SK-N-SH (cell line): Measurements from ENCODE around the gene CDH13. TPM values are rescaled to one million over a fixed set of nuclear protein-coding genes. Genes with fewer than 3 reads are reported as not detected.

Experiments
- CTCF ChIA-PET: fragments of 300-600, 350-600 bp; formaldehyde crosslinking; extraction: SDS; loops from one replicate; lab custom pipeline; 2021; lab: Yijun Ruan, JAX
- POLR2A ChIA-PET: fragments of 350-600 bp; sonication (Branson Sonifier 250); formaldehyde crosslinking; extraction: SDS; loops from one replicate; lab custom pipeline; 2020; ENCODE audit warnings: antibody characterized with exemption, inconsistent platforms; lab: Yijun Ruan, JAX
- DNase-seq: peaks from one replicate; pipeline ENCODE4 v3.0.0; 2012
- H2AFZ ChIP-seq: fragments of 200-600 bp; sonication (generic); 2 replicates; pipeline ENCODE4 v1.8.1; 2016; ENCODE audit warnings: antibody characterized with exemption, mild to moderate bottlenecking, low read depth
- H3F3A ChIP-seq: fragments of 200-600 bp; sonication (generic); replicated peaks from 2 replicates; pipeline ENCODE3; 2016; ENCODE audit warnings: antibody characterized with exemption, mild to moderate bottlenecking; ENCODE audit not compliant: insufficient read depth
- H3K27ac ChIP-seq, 2 experiments: fragments of 200-500 bp in 1 of 2; fragments of 200-600 bp in 1 of 2; sonication (Bioruptor generic) in 1 of 2; sonication (generic), shearing (Covaris generic) in 1 of 2; 2 replicates each; pipeline versions ENCODE4 v1.5.1 to v1.6.1; 2014 to 2016; ENCODE audit warnings: low read depth in 2 of 2, inconsistent platforms in 1 of 2, low read length in 1 of 2, mild to moderate bottlenecking in 1 of 2, mixed read lengths in 1 of 2
- H3K27me3 ChIP-seq: fragments of 200-600 bp; sonication (generic), shearing (Covaris generic); 2 replicates; pipeline ENCODE4 v1.6.1; 2016; ENCODE audit warnings: mixed run types; ENCODE audit not compliant: insufficient read depth
- H3K36me3 ChIP-seq, 2 experiments: fragments of 200-500 bp in 1 of 2; fragments of 200-600 bp in 1 of 2; sonication (Bioruptor generic) in 1 of 2; sonication (generic) in 1 of 2; replicated peaks in 1 of 2; 2 replicates each; pipeline versions ENCODE3 to v1.5.1; 2014 to 2016; ENCODE audit warnings: low read length in 1 of 2, mild to moderate bottlenecking in 1 of 2; ENCODE audit not compliant: insufficient read depth in 2 of 2, control insufficient read depth in 1 of 2
- H3K4me1 ChIP-seq, 2 experiments: fragments of 200-500 bp in 1 of 2; fragments of 200-600 bp in 1 of 2; sonication (Bioruptor generic) in 1 of 2; sonication (generic), shearing (Covaris generic) in 1 of 2; 2 replicates each; pipeline versions ENCODE4 v1.5.1 to v1.6.1; 2014 to 2016; ENCODE audit warnings: low read depth in 1 of 2, low read length in 1 of 2, mixed run types in 1 of 2; ENCODE audit not compliant: insufficient read depth in 2 of 2, control insufficient read depth in 1 of 2
- H3K4me2 ChIP-seq: fragments of 200-600 bp; sonication (generic), shearing (Covaris generic); 2 replicates; pipeline ENCODE4 v1.6.1; 2017; ENCODE audit warnings: mixed run types
- H3K4me3 ChIP-seq, 2 experiments: fragments of 200-500 bp in 1 of 2; fragments of 200-600 bp in 1 of 2; sonication (Bioruptor generic) in 1 of 2; sonication (generic), shearing (Covaris generic) in 1 of 2; 2 replicates each; pipeline versions ENCODE4 v1.5.1 to v1.8.1; 2014 to 2016; ENCODE audit warnings: low read depth in 2 of 2, inconsistent platforms in 1 of 2, low read length in 1 of 2, mild to moderate bottlenecking in 1 of 2, mixed read lengths in 1 of 2, moderate library complexity in 1 of 2
- H3K79me2 ChIP-seq: fragments of 200-600 bp; sonication (generic); 2 replicates; pipeline ENCODE4 v1.8.1; 2017; ENCODE audit warnings: mild to moderate bottlenecking; ENCODE audit not compliant: insufficient read depth
- H3K9ac ChIP-seq: fragments of 200-600 bp; sonication (generic); 2 replicates; pipeline ENCODE4 v1.6.1; 2017; ENCODE audit warnings: mixed run types
- H3K9me2 ChIP-seq: fragments of 200-600 bp; sonication (generic); 2 replicates; pipeline ENCODE4 v1.6.1; 2017; ENCODE audit warnings: mixed run types
- H3K9me3 ChIP-seq: fragments of 200-600 bp; sonication (generic); 2 replicates; pipeline ENCODE4 v1.6.1; 2017; ENCODE audit warnings: mixed run types, mild to moderate bottlenecking, moderate library complexity
- H4K20me1 ChIP-seq: fragments of 200-600 bp; sonication (generic); 2 replicates; pipeline ENCODE4 v1.6.1; 2017; ENCODE audit warnings: mild to moderate bottlenecking, mixed run types; ENCODE audit not compliant: insufficient read depth
- ELF1 ChIP-seq: IDR thresholded peaks from 2 replicates; pipeline ENCODE4 v1.4.0; 2012
- EP300 ChIP-seq, 2 experiments: IDR thresholded peaks; 2 replicates each; pipeline versions ENCODE4 v1.4.0 to v1.6.1; 2012; ENCODE audit warnings: borderline replicate concordance in 1 of 2, low read depth in 1 of 2, low read length in 1 of 2
- EZH2phosphoT487 ChIP-seq: fragments of 200-600 bp; sonication (generic); IDR thresholded peaks from 2 replicates; pipeline ENCODE4 v1.6.1; 2017; ENCODE audit warnings: low read depth, mixed run types, mild to moderate bottlenecking, antibody characterized with exemption, moderate library complexity, borderline replicate concordance
- FOSL2 ChIP-seq: IDR thresholded peaks from 2 replicates; pipeline ENCODE4 v1.4.0; 2012; ENCODE audit warnings: low read depth, mild to moderate bottlenecking, moderate library complexity, borderline replicate concordance
- FOXJ3 ChIP-seq: sonication (generic); formaldehyde crosslinking; IDR thresholded peaks from 2 replicates; pipeline ENCODE4 v1.5.1; 2020; ENCODE audit warnings: mild to moderate bottlenecking, missing genetic modification reagents
- FOXM1 ChIP-seq: IDR thresholded peaks from 2 replicates; pipeline ENCODE4 v1.4.0; 2012; ENCODE audit warnings: low read depth, mild to moderate bottlenecking
- GATA2 ChIP-seq: sonication (generic); formaldehyde crosslinking; IDR thresholded peaks from 2 replicates; pipeline ENCODE4 v1.5.0; 2020; ENCODE audit warnings: mild to moderate bottlenecking, missing genetic modification reagents
- JUND ChIP-seq: IDR thresholded peaks from 2 replicates; pipeline ENCODE4 v1.4.0; 2012
- MEF2A ChIP-seq: IDR thresholded peaks from 2 replicates; pipeline ENCODE4 v1.4.0; 2012; ENCODE audit warnings: low read depth, borderline replicate concordance
- MXI1 ChIP-seq: IDR thresholded peaks from 2 replicates; pipeline ENCODE4 v1.6.1; 2012; ENCODE audit warnings: mild to moderate bottlenecking, low read depth, low read length, improper control_type of control experiment
- NFIC ChIP-seq: IDR thresholded peaks from 2 replicates; pipeline ENCODE4 v1.4.0; 2012; ENCODE audit warnings: borderline replicate concordance
- RAD21 ChIP-seq: IDR thresholded peaks from 2 replicates; pipeline ENCODE4 v1.6.1; 2012; ENCODE audit warnings: mild to moderate bottlenecking, low read length
- RCOR1 ChIP-seq: fragments of 150-350 bp; IDR thresholded peaks from 2 replicates; pipeline ENCODE4 v1.6.1; 2017; ENCODE audit warnings: antibody characterized with exemption, low read length
- RFX5 ChIP-seq: IDR thresholded peaks from 2 replicates; pipeline ENCODE4 v1.6.1; 2012; ENCODE audit warnings: mild to moderate bottlenecking, improper control_type of control experiment, low read length
- RXRA ChIP-seq: IDR thresholded peaks from 2 replicates; pipeline ENCODE4 v1.4.0; 2012; ENCODE audit warnings: low read depth, mild to moderate bottlenecking, borderline replicate concordance
- SIN3A ChIP-seq: IDR thresholded peaks from 2 replicates; pipeline ENCODE4 v1.6.1; 2012; ENCODE audit warnings: low read depth, mild to moderate bottlenecking, low read length, moderate library complexity, borderline replicate concordance
- TAF1 ChIP-seq: IDR thresholded peaks from 2 replicates; pipeline ENCODE4 v1.6.1; 2012; ENCODE audit warnings: low read depth, mild to moderate bottlenecking, low read length, moderate library complexity, borderline replicate concordance
- TCF12 ChIP-seq: IDR thresholded peaks from 2 replicates; pipeline ENCODE4 v1.4.0; 2012
- TEAD4 ChIP-seq: IDR thresholded peaks from 2 replicates; pipeline ENCODE4 v1.4.0; 2012; ENCODE audit warnings: mild to moderate bottlenecking, borderline replicate concordance; ENCODE audit not compliant: insufficient read depth
- USF1 ChIP-seq: IDR thresholded peaks from 2 replicates; pipeline ENCODE4 v1.4.0; 2012; ENCODE audit warnings: low read depth, borderline replicate concordance
- YY1 ChIP-seq: IDR thresholded peaks from 2 replicates; pipeline ENCODE4 v1.4.0; 2012; ENCODE audit warnings: low read depth, mild to moderate bottlenecking
- ZBTB33 ChIP-seq: IDR thresholded peaks from 2 replicates; pipeline ENCODE4 v1.4.0; 2012; ENCODE audit warnings: low read depth, borderline replicate concordance
- WGBS: methylation state at CpG from one replicate; pipeline ENCODE4 v1.1.6; 2017; ENCODE audit warnings: low lambda C conversion rate; 5-methylcytosine and 5-hydroxymethylcytosine counted together
- polyA plus RNA-seq, 3 experiments: library from polyadenylated mRNA; depleted of rRNA; stranded (reverse); fragments of >200 nt; gene quantifications; 2 replicates each; pipeline ENCODE4 v1.2.3, GENCODE V29; 2012
- TF ChIP-seq, protein P1 (sequence below): fragments of 150-350 bp; IDR thresholded peaks from 2 replicates; pipeline ENCODE4 v1.6.1; 2017; ENCODE audit warnings: antibody characterized with exemption, low read length, low read depth, borderline replicate concordance

The CDH13 gene
- polyA plus RNA-seq, 1 of the 3 experiments (the other 2 are of a cell fraction) = 93.0 TPM

DNA sequence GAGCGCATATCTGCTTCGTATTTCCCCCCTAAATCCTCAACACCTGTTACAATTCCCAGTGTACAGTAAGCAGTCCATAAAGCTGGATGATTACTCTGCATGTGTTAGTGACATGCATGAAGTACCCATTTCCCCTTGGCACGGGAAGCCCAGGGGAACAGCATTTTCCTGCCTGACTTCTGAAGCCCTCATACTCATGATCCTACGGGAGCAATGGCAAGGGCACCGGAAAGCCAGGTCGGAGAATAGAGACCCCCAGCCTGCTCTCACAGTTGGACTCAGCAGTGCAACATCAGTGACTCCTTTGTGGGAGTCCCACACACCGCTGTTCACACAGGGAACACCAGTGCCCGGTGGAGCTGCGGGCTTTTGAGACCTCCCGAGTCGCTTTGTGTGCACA is 336.9 kb downstream of the CDH13 start:
- H3K9ac ChIP-seq = no peak overlapping the region
- DNase-seq = no peak
- ChIA-PET POLR2A (no interaction called here), CTCF (no interaction called here)
- no peaks in the 10 kb centered on the region for H3K79me2 ChIP-seq
- no peaks in the 10 kb centered on the region for H3K4me1 ChIP-seq
- H3K36me3 ChIP-seq = no peaks in the 10 kb centered on the region
- no peaks in the 10 kb centered on the region for H3K9me2 ChIP-seq
- no peak overlapping the region for H3K4me2 ChIP-seq
- no peaks in the 10 kb centered on the region for H3K27me3 ChIP-seq
- 70% methylated on average over 10 of the region's 11 CpGs for WGBS
- no peaks in the 10 kb centered on the region for H4K20me1 ChIP-seq
- no peak overlapping the region for H3K4me3 ChIP-seq
- TF ChIP-seq FOXJ3 (CRISPR knock-in tag) (no peak), GATA2 (CRISPR knock-in tag) (no peak), ZBTB33 (no peak), RAD21 (no peak), ELF1 (no peak), FOSL2 (no peak), TEAD4 (no peak), RFX5 (no peak), RXRA (no peak), MEF2A (no peak), TCF12 (no peak), USF1 (no peak), RCOR1 (no peak), FOXM1 (no peak), TAF1 (no peak)
- TF ChIP-seq, protein P1, sequence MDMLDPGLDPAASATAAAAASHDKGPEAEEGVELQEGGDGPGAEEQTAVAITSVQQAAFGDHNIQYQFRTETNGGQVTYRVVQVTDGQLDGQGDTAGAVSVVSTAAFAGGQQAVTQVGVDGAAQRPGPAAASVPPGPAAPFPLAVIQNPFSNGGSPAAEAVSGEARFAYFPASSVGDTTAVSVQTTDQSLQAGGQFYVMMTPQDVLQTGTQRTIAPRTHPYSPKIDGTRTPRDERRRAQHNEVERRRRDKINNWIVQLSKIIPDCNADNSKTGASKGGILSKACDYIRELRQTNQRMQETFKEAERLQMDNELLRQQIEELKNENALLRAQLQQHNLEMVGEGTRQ = no peak
- H3K9me3 ChIP-seq = no peaks in the 10 kb centered on the region
- H3K27ac ChIP-seq = no peak overlapping the region
- no peak overlapping the region for H2AFZ ChIP-seq
- H3F3A ChIP-seq = no peaks in the 10 kb centered on the region

GRCh38 chr16:82965808-82966207 is 339.0 kb downstream of the CDH13 start:
- Histone ChIP-seq H3F3A (no peaks in the 10 kb centered on the region), H3K36me3 (no peaks in the 10 kb centered on the region), H4K20me1 (no peaks in the 10 kb centered on the region), H3K27ac (no peak overlapping the region), H3K4me2 (no peak overlapping the region), H3K27me3 (no peaks in the 10 kb centered on the region), H3K4me3 (no peak overlapping the region), H3K9me3 (no peaks in the 10 kb centered on the region), H3K79me2 (no peaks in the 10 kb centered on the region)
- POLR2A ChIA-PET = no interaction called here
- TF ChIP-seq FOXJ3 (CRISPR knock-in tag) = no peak
- TF ChIP-seq TEAD4 = no peak
- TF ChIP-seq JUND = no peak
- no peak for TF ChIP-seq TCF12
- TF ChIP-seq YY1 = no peak
- TF ChIP-seq SIN3A = no peak
- no peak for TF ChIP-seq EZH2phosphoT487
- no peak for TF ChIP-seq ZBTB33
- no peak for TF ChIP-seq MEF2A
- TF ChIP-seq NFIC = no peak
- no peak for TF ChIP-seq ELF1
- TF ChIP-seq MXI1 = no peak
- TF ChIP-seq FOSL2 = no peak
- TF ChIP-seq EP300 (IDR thresholded peaks at IDR 0.05; ENCODE audit: borderline replicate concordance in 1 of 2, low read depth in 1 of 2, low read length in 1 of 2) = no peak
- TF ChIP-seq, all 33 proteins: peak for 0
- Histone ChIP-seq H3K9ac (no peak overlapping the region), H2AFZ (no peak overlapping the region), H3K4me1 (no peaks in the 10 kb centered on the region), H3K9me2 (no peaks in the 10 kb centered on the region)
- CTCF ChIA-PET = no interaction called here
- no peak for DNase-seq
- WGBS = 60% methylated on average over 5 of the region's 5 CpGs
